Stimulated activated CD4-positive, alpha-beta T cell treated with anti-CD3 and anti-CD28 coated beads, TNF-alpha, amount 100 ng/mL, for 48 hours (primary cell): ENCODE results near the gene HRNR.
A peak's percentile ranks its signal among the peaks of the same experiment; 100 is the strongest.

Source experiments
- DNase-seq, 3 donors: peaks; one replicate each; pipeline ENCODE4 v3.0.0-alpha.2; 2020; ENCODE audit warnings: low read depth in 3 of 3

Gene HRNR

DNA sequence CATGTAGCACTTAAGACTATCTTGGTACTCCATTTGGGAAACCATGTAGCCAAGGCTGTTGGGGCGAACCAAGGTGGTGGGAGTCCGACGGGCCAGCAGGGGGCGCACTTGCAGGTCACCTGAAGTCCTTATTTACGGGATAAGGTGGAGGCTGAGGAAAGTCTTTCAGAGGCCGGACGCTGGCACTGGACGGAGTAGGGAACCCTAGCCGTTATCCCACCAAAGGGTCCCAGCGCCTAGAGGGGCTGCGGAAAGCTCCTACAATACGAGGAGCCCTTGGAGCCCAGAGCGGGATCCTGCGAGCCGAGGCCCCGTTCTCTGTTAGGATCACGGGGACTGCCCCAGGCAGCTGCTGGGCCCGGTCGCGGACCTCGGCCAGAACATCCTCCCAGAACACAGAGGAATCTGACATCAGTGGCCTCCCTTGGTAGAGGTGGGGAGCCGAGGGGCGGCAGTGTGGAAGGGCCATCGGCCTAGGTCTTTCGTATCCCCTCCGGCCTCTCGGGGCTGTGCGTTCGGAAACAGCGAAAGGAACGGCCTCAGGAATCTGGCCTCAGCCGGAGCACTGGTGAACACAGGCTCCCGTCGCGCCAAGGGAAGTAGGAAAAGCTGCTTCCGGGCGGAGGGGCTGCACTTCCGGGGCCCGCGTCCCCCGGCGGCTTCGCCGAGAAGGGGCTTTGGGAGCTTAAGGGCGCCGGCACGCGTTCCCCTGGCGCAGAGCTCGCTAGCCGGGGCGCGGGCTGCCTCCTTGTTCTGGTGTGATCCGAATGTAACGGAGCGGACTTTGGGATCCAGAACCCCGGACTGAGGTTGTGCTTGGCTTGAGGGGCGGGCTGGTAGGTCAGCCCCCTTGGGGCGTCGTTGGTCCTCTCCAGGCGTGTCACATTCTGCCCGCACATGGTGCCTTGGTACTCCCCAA, 35.1 kb downstream of the HRNR start:
- peak; percentile 64 to 81 (median 73) for DNase-seq

- no peak for DNase-seq
Observed at GRCh38 chr1:152186556-152187285, 37.3 kb downstream of the HRNR start.

GRCh38 chr1:152185544-152186391, 38.2 kb downstream of the HRNR start:
- peak in 2 of 3 donors; percentile 2 to 5 for DNase-seq

DNA sequence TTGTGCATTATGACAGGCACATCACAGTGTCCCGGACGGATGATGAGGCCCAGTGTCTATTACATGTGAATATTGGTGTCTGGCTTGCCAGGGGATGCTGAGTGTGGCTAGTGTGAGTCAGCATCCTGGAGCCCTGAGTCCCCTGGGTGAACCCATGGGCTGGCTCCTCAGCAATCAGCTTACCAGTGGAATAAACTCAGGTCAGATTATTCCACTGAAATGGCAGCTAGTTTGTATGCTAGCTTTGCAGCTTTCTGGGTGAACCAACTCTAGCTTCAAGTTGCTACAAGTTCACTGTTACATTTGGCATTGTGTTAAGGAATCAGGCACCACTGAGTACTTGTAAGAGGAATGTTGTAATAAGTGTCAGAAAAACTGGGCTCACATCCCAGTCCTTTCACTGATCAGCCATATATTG, 41.0 kb downstream of the HRNR start:
- no peak for DNase-seq

DNA sequence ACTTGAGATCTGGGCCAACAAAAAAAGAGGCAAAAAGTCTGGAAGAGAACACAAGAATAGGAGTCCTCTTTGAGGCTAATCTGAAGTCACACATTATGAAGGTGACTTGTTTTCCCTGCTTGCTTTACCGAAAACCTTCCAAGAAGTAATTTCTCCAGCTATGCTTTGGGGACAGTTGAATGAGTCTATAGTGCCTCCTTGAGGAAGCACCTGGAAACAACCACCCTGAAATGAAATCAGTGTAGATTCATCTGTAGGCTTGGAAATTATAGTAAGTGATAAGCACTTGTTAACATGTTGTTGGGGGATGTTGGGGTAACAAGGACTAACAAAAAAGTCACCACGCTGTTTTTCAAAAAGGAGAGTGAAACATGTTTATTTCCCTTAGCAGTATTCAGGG, 41.6 kb downstream of the HRNR start:
- no peak for DNase-seq

- DNase-seq = no peak
Observed at GRCh38 chr1:152179566-152179965, 44.4 kb downstream of the HRNR start.

DNA sequence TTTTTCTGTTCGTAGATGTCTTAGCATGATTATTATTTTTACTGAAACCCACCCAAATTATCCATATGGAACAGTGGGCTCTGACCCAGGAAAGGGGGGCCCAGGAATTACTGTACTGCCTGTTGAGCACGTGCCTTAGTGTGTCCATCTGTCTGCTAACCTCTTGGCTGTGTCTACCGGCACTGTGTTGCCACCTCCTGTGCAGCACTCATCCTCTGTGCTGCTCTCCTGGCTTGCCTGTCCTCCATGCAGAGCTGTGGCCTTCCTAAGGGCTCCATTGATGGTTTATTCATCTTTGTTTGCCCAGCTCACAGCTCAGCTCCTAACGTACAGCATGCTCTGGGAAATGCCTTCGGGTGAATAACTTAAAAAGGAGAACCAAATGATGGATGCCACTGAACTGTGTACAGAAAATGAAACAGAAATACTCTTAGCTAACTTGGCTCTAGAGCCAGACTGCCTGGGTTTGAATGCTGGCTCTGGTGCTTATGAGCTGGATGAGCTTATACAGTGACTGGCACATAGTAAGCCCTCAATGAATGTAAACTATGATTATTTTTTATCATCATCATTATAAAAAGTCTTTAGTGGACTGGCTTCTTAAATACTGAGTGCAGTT, 53.6 kb downstream of the HRNR start:
- DNase-seq = no peak

DNA sequence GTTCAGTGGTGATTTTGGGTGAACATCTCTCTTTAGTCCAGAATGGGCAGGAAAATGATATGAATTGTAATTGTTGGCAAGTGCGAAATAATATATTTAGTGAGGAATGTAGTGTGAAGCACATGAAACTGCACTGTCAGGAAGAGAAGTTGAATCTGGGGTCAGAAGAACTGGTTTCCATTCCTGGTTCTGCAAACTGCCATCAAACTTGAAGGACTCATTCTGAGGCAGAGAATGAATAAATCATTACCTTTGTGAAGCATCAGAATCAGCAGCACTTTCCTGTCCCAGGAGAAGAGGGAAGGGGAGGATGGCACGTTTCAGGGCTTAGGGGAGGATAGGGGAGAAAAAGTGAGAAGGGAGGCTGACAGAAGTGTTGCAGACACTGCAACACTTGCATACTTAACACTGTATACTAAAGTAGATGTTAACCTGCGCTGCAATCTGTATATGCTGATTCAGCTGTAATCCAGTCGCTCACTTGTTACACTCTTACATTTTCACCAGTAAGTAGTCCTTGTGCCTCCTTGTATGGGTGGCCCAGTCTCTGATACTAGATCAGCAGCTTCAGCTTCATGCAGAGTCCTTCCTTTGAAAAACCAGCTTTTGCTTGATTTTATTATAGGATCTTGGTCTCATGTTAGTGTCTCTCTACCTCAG, 54.5 kb downstream of the HRNR start:
- DNase-seq = no peak

DNA sequence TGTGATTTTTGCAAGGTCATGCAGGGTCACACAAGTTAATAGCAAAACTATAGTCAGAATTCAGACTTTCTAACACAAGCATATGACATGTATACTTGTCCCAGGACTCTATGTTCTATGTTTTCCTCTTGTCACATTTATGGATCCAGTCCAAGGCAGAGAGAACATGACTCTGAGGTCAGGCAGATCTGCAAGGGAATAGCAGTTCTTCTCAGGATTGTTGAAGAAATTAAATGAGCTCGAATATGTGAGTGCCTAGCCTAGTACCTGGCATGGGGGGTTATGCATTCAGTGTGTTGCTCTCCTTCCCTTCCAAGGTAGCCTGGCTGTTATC, 55.5 kb downstream of the HRNR start:
- DNase-seq = no peak

GRCh38 chr1:152167835-152168534, 56.0 kb downstream of the HRNR start:
- no peak for DNase-seq

- DNase-seq = no peak
Observed at GRCh38 chr1:152166966-152167365, 57.0 kb downstream of the HRNR start.

DNA sequence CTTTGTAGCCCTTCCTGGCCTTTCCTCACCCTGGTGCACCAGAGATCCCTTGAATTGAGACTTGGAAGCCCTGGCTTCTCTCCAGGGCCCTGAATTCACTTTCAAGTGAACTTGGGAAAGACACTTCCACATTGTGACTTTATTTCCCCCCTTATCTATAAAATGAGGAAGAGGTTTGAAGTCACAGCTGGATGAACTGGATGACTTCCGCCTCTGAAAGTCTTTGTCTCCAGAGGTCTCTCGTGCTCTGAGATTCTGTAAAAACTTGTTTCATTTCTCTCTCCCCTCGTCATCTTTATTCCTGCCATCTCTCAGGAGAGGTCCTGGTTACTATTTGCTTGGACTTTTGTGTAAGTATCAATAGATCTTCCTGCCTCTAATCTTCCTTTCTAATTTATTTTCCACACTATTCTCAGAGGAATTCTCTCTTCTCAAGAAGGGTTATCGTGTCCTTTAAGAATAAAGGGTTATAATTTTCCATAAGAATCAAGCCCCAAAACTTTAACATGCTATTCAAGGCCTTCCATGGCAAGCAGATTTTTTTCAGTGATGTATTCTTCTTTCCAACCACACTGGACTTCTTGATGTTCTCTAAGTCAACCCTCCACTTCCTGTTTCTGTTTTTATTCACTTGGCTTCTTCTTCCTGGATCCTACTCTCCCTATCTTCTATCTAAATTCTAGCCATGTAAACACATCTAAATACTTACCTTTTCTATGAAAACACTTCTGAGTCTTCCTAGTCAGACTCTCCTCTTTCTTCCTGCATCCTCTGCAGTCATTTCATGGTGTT, 58.5 kb downstream of the HRNR start:
- DNase-seq = no peak

DNA sequence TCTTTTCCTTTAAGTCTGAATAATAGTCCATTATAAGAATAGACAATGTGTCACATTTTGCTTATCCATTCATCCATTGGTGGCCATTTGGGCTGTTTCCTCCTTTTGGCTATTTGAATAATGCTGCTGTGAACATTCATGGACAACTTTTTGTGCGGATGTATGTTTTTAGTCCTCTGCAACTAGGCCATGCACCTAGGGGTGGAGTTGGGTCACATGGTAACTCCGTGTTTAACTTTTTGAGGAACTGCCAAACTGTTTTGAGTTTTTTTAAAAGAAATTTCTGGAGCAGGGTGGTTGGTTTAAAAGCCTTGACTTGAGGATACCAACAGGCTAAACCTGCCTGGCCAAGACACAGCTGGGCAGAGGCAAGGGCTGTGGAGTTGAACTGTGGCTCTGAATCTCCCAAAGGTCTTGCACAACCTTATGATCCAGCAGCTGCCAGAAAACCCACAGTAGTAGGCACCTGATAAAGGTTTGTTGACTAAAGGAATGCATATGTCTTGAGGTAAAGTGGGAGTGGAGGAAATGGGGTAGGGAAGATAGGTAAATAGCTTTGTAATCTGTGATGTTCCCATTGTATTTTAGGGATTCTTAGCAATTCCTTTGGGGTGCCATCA, 59.4 kb downstream of the HRNR start:
- no peak for DNase-seq

- no peak for DNase-seq
Observed at GRCh38 chr1:152162792-152163463, 61.1 kb downstream of the HRNR start.
